IMR-90 (cell line): ENCODE data around the gene EMX2. TPM values are rescaled to one million over a fixed set of nuclear protein-coding genes. Genes with fewer than 3 reads are reported as not detected.

Experiments
- ATAC-seq: fragments of 200-7000 bp; cut with Tn5 transposase; 2 replicates; pipeline ENCODE4 v1.9.1; 2020; ENCODE audit warnings: low read depth, mild to moderate bottlenecking, moderate library complexity
- BruUV-seq: library from RNA; stranded (reverse); fragments of 400-500 nt; replicated peaks from 2 replicates; lab custom pipeline; 2021; lab: Mats Ljungman, UMichigan
- CTCF ChIA-PET: fragments of 300-600 bp; formaldehyde crosslinking; extraction: SDS; loops from one replicate; lab custom pipeline; 2021; ENCODE audit warnings: antibody characterized with exemption; lab: Yijun Ruan, JAX
- POLR2A ChIA-PET: fragments of 300-600 bp; sonication (Branson Sonifier 250); formaldehyde crosslinking; loops from one replicate; lab custom pipeline; 2022; ENCODE audit warnings: antibody characterized with exemption; ENCODE audit not compliant: unreplicated experiment; lab: Charles Lee
- DNase-seq: peaks from one replicate; pipeline ENCODE4 v3.0.0; 2013
- H2AFZ ChIP-seq: replicated peaks from 2 replicates; pipeline ENCODE3; 2013; ENCODE audit warnings: low read length, mild to moderate bottlenecking; ENCODE audit not compliant: poor library complexity
- H2AK5ac ChIP-seq: 2 replicates; pipeline ENCODE4 v1.6.1; 2013; ENCODE audit warnings: low read depth, low read length, inconsistent platforms
- H2AK9ac ChIP-seq: replicated peaks from 2 replicates; pipeline ENCODE3; 2013; ENCODE audit warnings: mild to moderate bottlenecking, low read depth, low read length, moderate library complexity; ENCODE audit not compliant: poor library complexity
- H2BK120ac ChIP-seq: 2 replicates; pipeline ENCODE4 v1.6.1; 2013; ENCODE audit warnings: low read depth, low read length, inconsistent platforms
- H2BK15ac ChIP-seq: 3 replicates; pipeline ENCODE4 v1.6.1; 2013; ENCODE audit warnings: low read depth, low read length, inconsistent platforms
- H2BK20ac ChIP-seq: 2 replicates; pipeline ENCODE4 v1.6.1; 2013; ENCODE audit warnings: low read depth, mild to moderate bottlenecking, inconsistent platforms, low read length, moderate library complexity
- H2BK5ac ChIP-seq: 2 replicates; pipeline ENCODE4 v1.6.1; 2013; ENCODE audit warnings: mild to moderate bottlenecking, low read depth, low read length, inconsistent platforms; ENCODE audit not compliant: poor library complexity, severe bottlenecking
- H3K14ac ChIP-seq: replicated peaks from 2 replicates; pipeline ENCODE4 v1.6.1; 2013; ENCODE audit warnings: low read depth, low read length, inconsistent platforms
- H3K18ac ChIP-seq: 2 replicates; pipeline ENCODE4 v1.6.1; 2013; ENCODE audit warnings: low read depth, low read length, control low read depth
- H3K23ac ChIP-seq: 2 replicates; pipeline ENCODE4 v1.6.1; 2013; ENCODE audit warnings: low read depth, low read length, inconsistent platforms
- H3K27ac ChIP-seq: 2 replicates; pipeline ENCODE4 v1.5.1; 2013; ENCODE audit warnings: mild to moderate bottlenecking, control low read depth, low read length; ENCODE audit not compliant: insufficient read depth
- H3K27me3 ChIP-seq: 2 replicates; pipeline ENCODE4 v1.6.1; 2013; ENCODE audit warnings: low read length; ENCODE audit not compliant: control insufficient read depth, insufficient read depth
- H3K36me3 ChIP-seq: 2 replicates; pipeline ENCODE4 v1.6.1; 2013; ENCODE audit warnings: low read length, mixed read lengths; ENCODE audit not compliant: control insufficient read depth, insufficient read depth
- H3K4ac ChIP-seq: 2 replicates; pipeline ENCODE4 v1.6.1; 2013; ENCODE audit warnings: low read depth, low read length, inconsistent platforms
- H3K4me1 ChIP-seq: 2 replicates; pipeline ENCODE4 v1.6.1; 2013; ENCODE audit warnings: low read length, mixed read lengths; ENCODE audit not compliant: control insufficient read depth, insufficient read depth
- H3K4me2 ChIP-seq: 2 replicates; pipeline ENCODE4 v1.6.1; 2013; ENCODE audit warnings: low read depth, mild to moderate bottlenecking, control low read depth, low read length, moderate library complexity
- H3K4me3 ChIP-seq: 2 replicates; pipeline ENCODE4 v1.5.1; 2013; ENCODE audit warnings: low read depth, mild to moderate bottlenecking, control low read depth, low read length, moderate library complexity; ENCODE audit not compliant: insufficient read depth
- H3K56ac ChIP-seq: 2 replicates; pipeline ENCODE4 v1.6.1; 2013; ENCODE audit warnings: low read length, inconsistent platforms; ENCODE audit not compliant: insufficient read depth; ENCODE audit errors: extremely low read depth
- H3K79me1 ChIP-seq, 2 experiments: 2 replicates each; pipeline ENCODE4 v1.6.1; 2013; ENCODE audit warnings: low read length in 2 of 2, inconsistent platforms in 1 of 2, low read depth in 1 of 2
- H3K9ac ChIP-seq: 2 replicates; pipeline ENCODE4 v1.6.1; 2013; ENCODE audit warnings: low read depth, low read length, control low read depth
- H3K9me1 ChIP-seq: 2 replicates; pipeline ENCODE4 v1.6.1; 2013; ENCODE audit warnings: low read length, inconsistent platforms; ENCODE audit not compliant: insufficient read depth
- H3K9me3 ChIP-seq: 2 replicates; pipeline ENCODE4 v1.6.1; 2013; ENCODE audit warnings: low read length; ENCODE audit not compliant: control insufficient read depth, insufficient read depth
- H4K20me1 ChIP-seq: 2 replicates; pipeline ENCODE4 v1.6.1; 2013; ENCODE audit warnings: low read length, inconsistent platforms; ENCODE audit not compliant: insufficient read depth
- H4K5ac ChIP-seq: 2 replicates; pipeline ENCODE4 v1.6.1; 2013; ENCODE audit warnings: mild to moderate bottlenecking, low read depth, low read length, control low read depth
- H4K8ac ChIP-seq, 2 experiments: 2 replicates each; pipeline ENCODE4 v1.6.1; 2013; ENCODE audit warnings: low read depth in 2 of 2, low read length in 2 of 2, control low read depth in 1 of 2, inconsistent platforms in 1 of 2
- H4K91ac ChIP-seq: 2 replicates; pipeline ENCODE4 v1.6.1; 2013; ENCODE audit warnings: low read depth, low read length, inconsistent platforms; ENCODE audit not compliant: insufficient read depth
- BHLHE40 ChIP-seq: fragments of 150-350 bp; IDR thresholded peaks from 2 replicates; pipeline ENCODE4 v1.6.1; 2016; ENCODE audit warnings: mild to moderate bottlenecking, low read depth, low read length
- CEBPB ChIP-seq: IDR thresholded peaks from 2 replicates; pipeline ENCODE4 v1.6.1; 2012; ENCODE audit warnings: low read depth, low read length, improper control_type of control experiment
- CHD1 ChIP-seq: IDR thresholded peaks from 2 replicates; pipeline ENCODE4 v1.6.1; 2012; ENCODE audit warnings: low read depth, low read length, improper control_type of control experiment
- CTCF ChIP-seq: conservative IDR thresholded peaks from 2 replicates; pipeline ENCODE4 v1.5.1; 2012; ENCODE audit warnings: mild to moderate bottlenecking, low read depth, low read length, improper control_type of control experiment
- ELK1 ChIP-seq: fragments of 150-350 bp; IDR thresholded peaks from 2 replicates; pipeline ENCODE4 v1.6.1; 2016; ENCODE audit warnings: low read depth, mild to moderate bottlenecking, low read length, moderate library complexity, borderline replicate concordance
- FOS ChIP-seq: fragments of 150-350 bp; IDR thresholded peaks from 2 replicates; pipeline ENCODE4 v1.6.1; 2016; ENCODE audit warnings: low read depth, low read length
- MAFK ChIP-seq: IDR thresholded peaks from 2 replicates; pipeline ENCODE4 v1.6.1; 2012; ENCODE audit warnings: low read depth, low read length, improper control_type of control experiment
- MAZ ChIP-seq: IDR thresholded peaks from 2 replicates; pipeline ENCODE4 v1.6.1; 2012; ENCODE audit warnings: low read depth, mild to moderate bottlenecking, low read length, improper control_type of control experiment, moderate library complexity, borderline replicate concordance
- MXI1 ChIP-seq: IDR thresholded peaks from 2 replicates; pipeline ENCODE4 v1.6.1; 2012; ENCODE audit warnings: low read depth, mild to moderate bottlenecking, low read length, moderate library complexity, borderline replicate concordance
- NFE2L2 ChIP-seq: fragments of 150-350 bp; IDR thresholded peaks from 2 replicates; pipeline ENCODE4 v1.6.1; 2016; ENCODE audit warnings: low read depth, mild to moderate bottlenecking, low read length
- POLR2A ChIP-seq: IDR thresholded peaks from 2 replicates; pipeline ENCODE4 v1.6.1; 2012; ENCODE audit warnings: mild to moderate bottlenecking, low read depth, low read length
- RAD21 ChIP-seq: IDR thresholded peaks from 2 replicates; pipeline ENCODE4 v1.6.1; 2012; ENCODE audit warnings: low read length, improper control_type of control experiment
- RCOR1 ChIP-seq: IDR thresholded peaks from 2 replicates; pipeline ENCODE4 v1.6.1; 2012; ENCODE audit warnings: mild to moderate bottlenecking, low read length, improper control_type of control experiment; ENCODE audit not compliant: insufficient replicate concordance
- RFX5 ChIP-seq: IDR thresholded peaks from 2 replicates; pipeline ENCODE4 v1.8.0; 2012; ENCODE audit warnings: low read depth, mild to moderate bottlenecking, low read length, moderate library complexity
- SMC3 ChIP-seq: fragments of 150-350 bp; IDR thresholded peaks from 2 replicates; pipeline ENCODE4 v1.6.1; 2016; ENCODE audit warnings: low read depth, mild to moderate bottlenecking, antibody characterized with exemption, low read length, moderate library complexity
- USF2 ChIP-seq: fragments of 150-350 bp; IDR thresholded peaks from 2 replicates; pipeline ENCODE4 v1.6.1; 2017; ENCODE audit warnings: mild to moderate bottlenecking, antibody characterized with exemption, low read length, low read depth
- WGBS, 2 experiments: methylation state at CpG; one replicate each; pipeline versions ENCODE4 v1.1.5 to v1.1.7; 2013; ENCODE audit warnings: missing lambda C conversion rate in 2 of 2; ENCODE audit not compliant: insufficient read length in 1 of 2; ENCODE audit errors: extremely low coverage in 2 of 2; 5-methylcytosine and 5-hydroxymethylcytosine counted together
- dilution Hi-C: fragments of 300-500 bp; cut with HindIII; formaldehyde crosslinking; loops from one replicate; pipeline ENCODE4 v1.14.3; 2018; ENCODE audit warnings: low sequenced_read_pairs; ENCODE audit not compliant: unreplicated experiment
- in situ Hi-C: fragments of 300-500 bp; cut with MboI; formaldehyde crosslinking; loops from 3 replicates; pipeline ENCODE4 v1.14.3; 2019; ENCODE audit warnings: low sequenced_read_pairs, inconsistent platforms, mixed read lengths
- intact Hi-C: fragments of 100-400 bp; cut with micrococcal nuclease; formaldehyde crosslinking; loops from 2 replicates; pipeline ENCODE4 v1.10.0; 2022
- polyA plus RNA-seq, 3 experiments: library from polyadenylated mRNA; depleted of rRNA; stranded (reverse); fragments of >200 nt; gene quantifications; 2 replicates each; pipeline ENCODE4 v1.2.3, GENCODE V29; 2012; ENCODE audit warnings: low replicate concordance in 1 of 3
- total RNA-seq: library from RNA; depleted of rRNA; stranded (reverse); fragments of >200 nt; gene quantifications from 2 replicates; pipeline ENCODE4 v1.2.3, GENCODE V29; 2012

Gene EMX2
- total and polyA plus RNA-seq, 2 of the 4 experiments (the other 2 are of a cell fraction), result not detected

GRCh38 chr10:117578490-117578889 is 35.9 kb downstream of the EMX2 start:
- CTCF ChIA-PET, result no interaction called here
- Histone ChIP-seq H2AFZ (no peak overlapping the region), H3K27me3 (no peaks in the 10 kb centered on the region), H3K79me1 (no peaks in the 10 kb centered on the region), H2BK20ac (no peak overlapping the region), H4K8ac (no peak overlapping the region), H2BK15ac (no peak overlapping the region), H2BK5ac (no peak overlapping the region), H3K9ac (no peak overlapping the region), H2BK120ac (no peak overlapping the region), H3K18ac (no peak overlapping the region), H3K9me1 (no peaks in the 10 kb centered on the region), H2AK9ac (no peak overlapping the region), H4K20me1 (no peaks in the 10 kb centered on the region), H3K14ac (no peak overlapping the region), H3K36me3 (no peaks in the 10 kb centered on the region), H3K23ac (no peak overlapping the region), H3K9me3 (peaks cover 9% of the 10 kb centered on the region; the same call in 1 of the 2 replicates), H3K4me1 (no peaks in the 10 kb centered on the region), H4K5ac (no peak overlapping the region), H3K4me3 (no peak overlapping the region), H3K27ac (no peak overlapping the region), H4K91ac (no peak overlapping the region), H3K4ac (no peak overlapping the region), H2AK5ac (no peak overlapping the region), H3K56ac (no peak overlapping the region), H3K4me2 (no peak overlapping the region)
- TF ChIP-seq SMC3 (no peak), USF2 (no peak), CTCF (no peak), MAFK (no peak), CEBPB (no peak), FOS (no peak), CHD1 (no peak), RAD21 (no peak), RCOR1 (no peak), MAZ (no peak), RFX5 (no peak), MXI1 (no peak), NFE2L2 (no peak), ELK1 (no peak), BHLHE40 (no peak), POLR2A (no peak)
- dilution Hi-C loops, result no loop called here
- BruUV-seq, result no TSS peak
- DNase-seq (no peak), ATAC-seq (no peak)
- POLR2A ChIA-PET, result no interaction called here
- in situ Hi-C loops, result no loop called here
- no CpG with 5 or more reads among the region's 3 CpGs for WGBS, 2 experiments
- intact Hi-C loops, result no loop called here
